IMR-90 (cell line): ENCODE data around the gene TRPM3. TPM values are rescaled to one million over a fixed set of nuclear protein-coding genes. Genes with fewer than 3 reads are reported as not detected.

ENCODE experiments used
- ATAC-seq: fragments of 200-7000 bp; cut with Tn5 transposase; 2 replicates; pipeline ENCODE4 v1.9.1; 2020; ENCODE audit warnings: low read depth, mild to moderate bottlenecking, moderate library complexity
- BruUV-seq: library from RNA; stranded (reverse); fragments of 400-500 nt; replicated peaks from 2 replicates; lab custom pipeline; 2021; lab: Mats Ljungman, UMichigan
- CTCF ChIA-PET: fragments of 300-600 bp; formaldehyde crosslinking; extraction: SDS; loops from one replicate; lab custom pipeline; 2021; ENCODE audit warnings: antibody characterized with exemption; lab: Yijun Ruan, JAX
- POLR2A ChIA-PET: fragments of 300-600 bp; sonication (Branson Sonifier 250); formaldehyde crosslinking; loops from one replicate; lab custom pipeline; 2022; ENCODE audit warnings: antibody characterized with exemption; ENCODE audit not compliant: unreplicated experiment; lab: Charles Lee
- DNase-seq: peaks from one replicate; pipeline ENCODE4 v3.0.0; 2013
- H2AFZ ChIP-seq: replicated peaks from 2 replicates; pipeline ENCODE3; 2013; ENCODE audit warnings: low read length, mild to moderate bottlenecking; ENCODE audit not compliant: poor library complexity
- H2AK5ac ChIP-seq: 2 replicates; pipeline ENCODE4 v1.6.1; 2013; ENCODE audit warnings: low read depth, low read length, inconsistent platforms
- H2AK9ac ChIP-seq: replicated peaks from 2 replicates; pipeline ENCODE3; 2013; ENCODE audit warnings: mild to moderate bottlenecking, low read depth, low read length, moderate library complexity; ENCODE audit not compliant: poor library complexity
- H2BK120ac ChIP-seq: 2 replicates; pipeline ENCODE4 v1.6.1; 2013; ENCODE audit warnings: low read depth, low read length, inconsistent platforms
- H2BK15ac ChIP-seq: 3 replicates; pipeline ENCODE4 v1.6.1; 2013; ENCODE audit warnings: low read depth, low read length, inconsistent platforms
- H2BK20ac ChIP-seq: 2 replicates; pipeline ENCODE4 v1.6.1; 2013; ENCODE audit warnings: low read depth, mild to moderate bottlenecking, inconsistent platforms, low read length, moderate library complexity
- H2BK5ac ChIP-seq: 2 replicates; pipeline ENCODE4 v1.6.1; 2013; ENCODE audit warnings: mild to moderate bottlenecking, low read depth, low read length, inconsistent platforms; ENCODE audit not compliant: poor library complexity, severe bottlenecking
- H3K14ac ChIP-seq: replicated peaks from 2 replicates; pipeline ENCODE4 v1.6.1; 2013; ENCODE audit warnings: low read depth, low read length, inconsistent platforms
- H3K18ac ChIP-seq: 2 replicates; pipeline ENCODE4 v1.6.1; 2013; ENCODE audit warnings: low read depth, low read length, control low read depth
- H3K23ac ChIP-seq: 2 replicates; pipeline ENCODE4 v1.6.1; 2013; ENCODE audit warnings: low read depth, low read length, inconsistent platforms
- H3K27ac ChIP-seq: 2 replicates; pipeline ENCODE4 v1.5.1; 2013; ENCODE audit warnings: mild to moderate bottlenecking, control low read depth, low read length; ENCODE audit not compliant: insufficient read depth
- H3K27me3 ChIP-seq: 2 replicates; pipeline ENCODE4 v1.6.1; 2013; ENCODE audit warnings: low read length; ENCODE audit not compliant: control insufficient read depth, insufficient read depth
- H3K36me3 ChIP-seq: 2 replicates; pipeline ENCODE4 v1.6.1; 2013; ENCODE audit warnings: low read length, mixed read lengths; ENCODE audit not compliant: control insufficient read depth, insufficient read depth
- H3K4ac ChIP-seq: 2 replicates; pipeline ENCODE4 v1.6.1; 2013; ENCODE audit warnings: low read depth, low read length, inconsistent platforms
- H3K4me1 ChIP-seq: 2 replicates; pipeline ENCODE4 v1.6.1; 2013; ENCODE audit warnings: low read length, mixed read lengths; ENCODE audit not compliant: control insufficient read depth, insufficient read depth
- H3K4me2 ChIP-seq: 2 replicates; pipeline ENCODE4 v1.6.1; 2013; ENCODE audit warnings: low read depth, mild to moderate bottlenecking, control low read depth, low read length, moderate library complexity
- H3K4me3 ChIP-seq: 2 replicates; pipeline ENCODE4 v1.5.1; 2013; ENCODE audit warnings: low read depth, mild to moderate bottlenecking, control low read depth, low read length, moderate library complexity; ENCODE audit not compliant: insufficient read depth
- H3K56ac ChIP-seq: 2 replicates; pipeline ENCODE4 v1.6.1; 2013; ENCODE audit warnings: low read length, inconsistent platforms; ENCODE audit not compliant: insufficient read depth; ENCODE audit errors: extremely low read depth
- H3K79me1 ChIP-seq, 2 experiments: 2 replicates each; pipeline ENCODE4 v1.6.1; 2013; ENCODE audit warnings: low read length in 2 of 2, inconsistent platforms in 1 of 2, low read depth in 1 of 2
- H3K9ac ChIP-seq: 2 replicates; pipeline ENCODE4 v1.6.1; 2013; ENCODE audit warnings: low read depth, low read length, control low read depth
- H3K9me1 ChIP-seq: 2 replicates; pipeline ENCODE4 v1.6.1; 2013; ENCODE audit warnings: low read length, inconsistent platforms; ENCODE audit not compliant: insufficient read depth
- H3K9me3 ChIP-seq: 2 replicates; pipeline ENCODE4 v1.6.1; 2013; ENCODE audit warnings: low read length; ENCODE audit not compliant: control insufficient read depth, insufficient read depth
- H4K20me1 ChIP-seq: 2 replicates; pipeline ENCODE4 v1.6.1; 2013; ENCODE audit warnings: low read length, inconsistent platforms; ENCODE audit not compliant: insufficient read depth
- H4K5ac ChIP-seq: 2 replicates; pipeline ENCODE4 v1.6.1; 2013; ENCODE audit warnings: mild to moderate bottlenecking, low read depth, low read length, control low read depth
- H4K8ac ChIP-seq, 2 experiments: 2 replicates each; pipeline ENCODE4 v1.6.1; 2013; ENCODE audit warnings: low read depth in 2 of 2, low read length in 2 of 2, control low read depth in 1 of 2, inconsistent platforms in 1 of 2
- H4K91ac ChIP-seq: 2 replicates; pipeline ENCODE4 v1.6.1; 2013; ENCODE audit warnings: low read depth, low read length, inconsistent platforms; ENCODE audit not compliant: insufficient read depth
- FOS ChIP-seq: fragments of 150-350 bp; IDR thresholded peaks from 2 replicates; pipeline ENCODE4 v1.6.1; 2016; ENCODE audit warnings: low read depth, low read length
- WGBS, 2 experiments: methylation state at CpG; one replicate each; pipeline versions ENCODE4 v1.1.5 to v1.1.7; 2013; ENCODE audit warnings: missing lambda C conversion rate in 2 of 2; ENCODE audit not compliant: insufficient read length in 1 of 2; ENCODE audit errors: extremely low coverage in 2 of 2; 5-methylcytosine and 5-hydroxymethylcytosine counted together
- dilution Hi-C: fragments of 300-500 bp; cut with HindIII; formaldehyde crosslinking; loops from one replicate; pipeline ENCODE4 v1.14.3; 2018; ENCODE audit warnings: low sequenced_read_pairs; ENCODE audit not compliant: unreplicated experiment
- in situ Hi-C: fragments of 300-500 bp; cut with MboI; formaldehyde crosslinking; loops from 3 replicates; pipeline ENCODE4 v1.14.3; 2019; ENCODE audit warnings: low sequenced_read_pairs, inconsistent platforms, mixed read lengths
- intact Hi-C: fragments of 100-400 bp; cut with micrococcal nuclease; formaldehyde crosslinking; loops from 2 replicates; pipeline ENCODE4 v1.10.0; 2022
- polyA plus RNA-seq, 3 experiments: library from polyadenylated mRNA; depleted of rRNA; stranded (reverse); fragments of >200 nt; gene quantifications; 2 replicates each; pipeline ENCODE4 v1.2.3, GENCODE V29; 2012; ENCODE audit warnings: low replicate concordance in 1 of 3
- total RNA-seq: library from RNA; depleted of rRNA; stranded (reverse); fragments of >200 nt; gene quantifications from 2 replicates; pipeline ENCODE4 v1.2.3, GENCODE V29; 2012
- TF ChIP-seq, protein P1 (sequence below): conservative IDR thresholded peaks from 2 replicates; pipeline ENCODE4 v1.5.1; 2012; ENCODE audit warnings: mild to moderate bottlenecking, low read depth, low read length, improper control_type of control experiment

TRPM3 gene
- total and polyA plus RNA-seq, 2 of the 4 experiments (the other 2 are of a cell fraction) = not detected

- no peak for ATAC-seq
- BruUV-seq = no TSS peak
- Histone ChIP-seq H2BK20ac (peak overlapping the region; percentile 15; the same call in 1 of the 2 replicates), H2BK120ac (no peak overlapping the region; the same call in 1 of the 2 replicates), H3K18ac (no peak overlapping the region), H3K36me3 (no peaks in the 10 kb centered on the region), H3K4me3 (no peak overlapping the region), H3K79me1 (0 out of 4 replicates have a peak, but pooled peaks cover 0 to 3% of the 10 kb centered on the region in 2 experiments), H2BK5ac (no peak overlapping the region), H3K9ac (no peak overlapping the region), H2BK15ac (no peak overlapping the region), H4K5ac (no peak overlapping the region), H2AFZ (no peak overlapping the region), H3K4me2 (no peak overlapping the region), H4K20me1 (no peaks in the 10 kb centered on the region), H3K9me1 (peaks cover 14% of the 10 kb centered on the region), H4K8ac (no peak overlapping the region), H4K91ac (no peak overlapping the region), H3K56ac (no peak overlapping the region), H3K27me3 (no peaks in the 10 kb centered on the region), H3K14ac (no peak overlapping the region), H3K4ac (peak overlapping the region; percentile 39; the same call in 1 of the 2 replicates), H3K4me1 (peaks cover 24% of the 10 kb centered on the region), H3K23ac (no peak overlapping the region), H2AK9ac (no peak overlapping the region), H3K27ac (no peak overlapping the region), H3K9me3 (no peaks in the 10 kb centered on the region), H2AK5ac (no peak overlapping the region)
- intact Hi-C loops = no loop called here
- TF ChIP-seq, protein P1, sequence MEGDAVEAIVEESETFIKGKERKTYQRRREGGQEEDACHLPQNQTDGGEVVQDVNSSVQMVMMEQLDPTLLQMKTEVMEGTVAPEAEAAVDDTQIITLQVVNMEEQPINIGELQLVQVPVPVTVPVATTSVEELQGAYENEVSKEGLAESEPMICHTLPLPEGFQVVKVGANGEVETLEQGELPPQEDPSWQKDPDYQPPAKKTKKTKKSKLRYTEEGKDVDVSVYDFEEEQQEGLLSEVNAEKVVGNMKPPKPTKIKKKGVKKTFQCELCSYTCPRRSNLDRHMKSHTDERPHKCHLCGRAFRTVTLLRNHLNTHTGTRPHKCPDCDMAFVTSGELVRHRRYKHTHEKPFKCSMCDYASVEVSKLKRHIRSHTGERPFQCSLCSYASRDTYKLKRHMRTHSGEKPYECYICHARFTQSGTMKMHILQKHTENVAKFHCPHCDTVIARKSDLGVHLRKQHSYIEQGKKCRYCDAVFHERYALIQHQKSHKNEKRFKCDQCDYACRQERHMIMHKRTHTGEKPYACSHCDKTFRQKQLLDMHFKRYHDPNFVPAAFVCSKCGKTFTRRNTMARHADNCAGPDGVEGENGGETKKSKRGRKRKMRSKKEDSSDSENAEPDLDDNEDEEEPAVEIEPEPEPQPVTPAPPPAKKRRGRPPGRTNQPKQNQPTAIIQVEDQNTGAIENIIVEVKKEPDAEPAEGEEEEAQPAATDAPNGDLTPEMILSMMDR = no peak
- TF ChIP-seq FOS = no peak
- dilution Hi-C loops = no loop called here
- DNase-seq = no peak
- in situ Hi-C loops = no loop called here
- CTCF ChIA-PET = no interaction called here
- POLR2A ChIA-PET = no interaction called here
- WGBS, 2 experiments = no CpG with 5 or more reads among the region's 1 CpG
Observed at GRCh38 chr9:70578720-70579119, 542.7 kb downstream of the TRPM3 start.
